RPMI7951 (cell line): ENCODE data around the gene EMP3. TPM values are rescaled to one million over a fixed set of nuclear protein-coding genes. Genes with fewer than 3 reads are reported as not detected.

Source experiments
- DNase-seq: peaks from one replicate; pipeline ENCODE4 v3.0.0-alpha.2; 2012; ENCODE audit warnings: low read depth
- total RNA-seq: library from RNA; depleted of rRNA; stranded (reverse); fragments of >200 nt; shearing (Covaris generic); gene quantifications from 2 replicates; pipeline ENCODE4 v1.2.3, GENCODE V29; 2014; rRNA removed

The EMP3 gene
- total RNA-seq, 1 experiment from 2014 or later, result 246 TPM

GRCh38 chr19:48373567-48373966 is 48.2 kb downstream of the EMP3 start:
- DNase-seq, result no peak

DNA sequence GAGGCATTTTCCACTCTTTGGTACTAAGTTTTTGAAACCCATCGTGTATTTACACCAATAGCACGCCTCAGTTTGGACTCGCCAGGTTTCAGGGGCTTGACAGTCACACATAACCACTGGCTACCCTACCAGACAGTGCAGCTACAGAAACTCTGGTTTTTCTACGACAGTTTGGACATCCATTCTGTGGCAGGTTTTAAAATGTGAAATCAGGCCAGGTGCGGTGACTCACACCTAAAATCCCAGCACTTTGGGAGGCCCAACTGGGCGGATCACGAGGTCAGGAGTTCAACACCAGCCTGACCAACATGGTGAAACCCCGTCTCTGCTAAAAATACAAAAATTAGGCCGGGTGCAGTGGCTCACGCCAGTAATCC is 52.8 kb downstream of the EMP3 start:
- no peak for DNase-seq

- no peak for DNase-seq
Observed at GRCh38 chr19:48379058-48379457, 53.7 kb downstream of the EMP3 start.

Other genes starting within 250 kb of the EMP3 start
- 5.9 and 6.8 TPM in 2 replicates for gene PLA2G4C, start 214.7 kb upstream of the EMP3 start, total RNA-seq
- gene LIG1, start 155.2 kb upstream of the EMP3 start, total RNA-seq, result 44.0 and 54.3 TPM in 2 replicates
- 1.4 and 2.1 TPM in 2 replicates for gene ZSWIM9, start 154.9 kb upstream of the EMP3 start, total RNA-seq
- gene CARD8, start 69.6 kb upstream of the EMP3 start, total RNA-seq, result 27.2 and 28.1 TPM in 2 replicates
- gene ZNF114, start 55.5 kb upstream of the EMP3 start, total RNA-seq, result 0.24 and 0.49 TPM in 2 replicates
- gene TMEM143, start 38.4 kb downstream of the EMP3 start, total RNA-seq, result 4.4 and 6.4 TPM in 2 replicates
- not detected in 2 replicates for gene SYNGR4, start 38.8 kb downstream of the EMP3 start, total RNA-seq
- gene KDELR1, start 66.0 kb downstream of the EMP3 start, total RNA-seq, result 153 and 156 TPM in 2 replicates
- 0.60 and 0.68 TPM in 2 replicates for gene GRIN2D, start 68.1 kb downstream of the EMP3 start, total RNA-seq
- gene GRWD1, start 120.4 kb downstream of the EMP3 start, total RNA-seq, result 28.2 and 38.0 TPM in 2 replicates
- 0.48 and 1.1 TPM in 2 replicates for gene KCNJ14, start 130.0 kb downstream of the EMP3 start, total RNA-seq
- 39.0 and 74.3 TPM in 2 replicates for gene CYTH2, start 143.8 kb downstream of the EMP3 start, total RNA-seq
- not detected in 2 replicates for gene LMTK3, start 186.3 kb downstream of the EMP3 start, total RNA-seq
- gene SULT2B1, start 226.6 kb downstream of the EMP3 start, total RNA-seq, result 0.39 TPM in 1 of 2 replicates, not detected in the other